Stimulated activated CD8-positive, alpha-beta memory T cell treated with anti-CD3 and anti-CD28 coated beads, Interleukin-4, amount 100 ng/mL, for 24 hours (primary cell): ENCODE results near the gene LRRC37A2.
"Not testable (repeated sequence)": the region's sequence is repeated elsewhere in the genome, so short reads cannot be mapped to it uniquely, and the experiment has no call there.

Experiments
- DNase-seq: peaks from one replicate; pipeline ENCODE4 v3.0.0-alpha.2; 2020; ENCODE audit warnings: low read depth

LRRC37A2 gene

GRCh38 chr17:46512168-46512567 lies at the start of gene LRRC37A2:
Gene LRRC37A2, plus strand, starts transcription at chr17:46512468. Its CDS starts 245 bp downstream, at chr17:46512713.
- not testable (repeated sequence) for DNase-seq

GRCh38 chr17:46467618-46468017 lies 44.6 kb upstream of the LRRC37A2 start:
- not testable (repeated sequence) for DNase-seq

GRCh38 chr17:46474489-46474888 lies 37.8 kb upstream of the LRRC37A2 start:
- not testable (repeated sequence) for DNase-seq

- DNase-seq, result not testable (repeated sequence)
Measured at GRCh38 chr17:46475583-46475982, 36.7 kb upstream of the LRRC37A2 start.

GRCh38 chr17:46478823-46479222 lies 33.4 kb upstream of the LRRC37A2 start:
- not testable (repeated sequence) for DNase-seq

- DNase-seq, result not testable (repeated sequence)
Measured at GRCh38 chr17:46481310-46481709, 31.0 kb upstream of the LRRC37A2 start.

- DNase-seq, result not testable (repeated sequence)
Measured at GRCh38 chr17:46492021-46492420, 20.2 kb upstream of the LRRC37A2 start.

- not testable (repeated sequence) for DNase-seq
Measured at GRCh38 chr17:46499437-46500139, 12.7 kb upstream of the LRRC37A2 start.

- DNase-seq, result not testable (repeated sequence)
Measured at GRCh38 chr17:46505896-46506295, 6.4 kb upstream of the LRRC37A2 start.

GRCh38 chr17:46534716-46535115 lies 22.4 kb downstream of the LRRC37A2 start:
- DNase-seq, result not testable (repeated sequence)

GRCh38 chr17:46548607-46549006 lies 36.3 kb downstream of the LRRC37A2 start:
- DNase-seq, result not testable (repeated sequence)

GRCh38 chr17:46559155-46559554 lies 46.9 kb downstream of the LRRC37A2 start:
- not testable (repeated sequence) for DNase-seq

GRCh38 chr17:46560048-46560447 lies 47.8 kb downstream of the LRRC37A2 start:
- DNase-seq, result not testable (repeated sequence)

- not testable (repeated sequence) for DNase-seq
Measured at GRCh38 chr17:46566284-46566683, 54.0 kb downstream of the LRRC37A2 start.

GRCh38 chr17:46566980-46567379 lies 54.7 kb downstream of the LRRC37A2 start:
- DNase-seq, result not testable (repeated sequence)

GRCh38 chr17:46571796-46572195 lies 59.5 kb downstream of the LRRC37A2 start:
- not testable (repeated sequence) for DNase-seq

GRCh38 chr17:46579083-46580075 lies 67.1 kb downstream of the LRRC37A2 start, which contains the start of gene ARL17A:
Gene ARL17A, minus strand, starts transcription at chr17:46579691. Its CDS starts 3,369 bp downstream, at chr17:46576322.
- peak; percentile 40 for DNase-seq

- not testable (repeated sequence) for DNase-seq
Measured at GRCh38 chr17:46580082-46580481, 67.8 kb downstream of the LRRC37A2 start.

- not testable (repeated sequence) for DNase-seq
Measured at GRCh38 chr17:46585444-46585843, 73.2 kb downstream of the LRRC37A2 start.

- not testable (repeated sequence) for DNase-seq
Measured at GRCh38 chr17:46590157-46591146, 78.2 kb downstream of the LRRC37A2 start, which contains the start of gene NSF. Gene NSF, plus strand, starts transcription at chr17:46590669. Its CDS starts 107 bp downstream, at chr17:46590776.

GRCh38 chr17:46591332-46591731 lies 79.1 kb downstream of the LRRC37A2 start:
- not testable (repeated sequence) for DNase-seq
